Astrocyte (in vitro differentiated cells and primary cell): Measurements from ENCODE around the gene FHAD1. TPM values are rescaled to one million over a fixed set of nuclear protein-coding genes. Genes with fewer than 3 reads are reported as not detected.
"Not testable (repeated sequence)": the region's sequence is repeated elsewhere in the genome, so short reads cannot be mapped to it uniquely, and the experiment has no call there.

Experiments
- DNase-seq: peaks from one replicate; pipeline ENCODE4 v3.0.0-alpha.2; 2010; ENCODE audit warnings: low read depth
- FAIRE-seq: peaks from 2 replicates; lab custom pipeline; 2011; peaks lifted over from hg19 to GRCh38; lab: Jason Lieb, UNC
- H2AFZ ChIP-seq: 2 replicates; pipeline ENCODE4 v1.6.0; 2012; ENCODE audit warnings: low read depth, low read length, inconsistent platforms
- H3K27ac ChIP-seq: 2 replicates; pipeline ENCODE4 v1.5.1; 2011; ENCODE audit warnings: low read depth, low read length, inconsistent platforms
- H3K27me3 ChIP-seq: 2 replicates; pipeline ENCODE4 v1.6.0; 2011; ENCODE audit warnings: low read length, inconsistent platforms; ENCODE audit not compliant: insufficient read depth
- H3K36me3 ChIP-seq: 2 replicates; pipeline ENCODE4 v1.5.1; 2011; ENCODE audit warnings: low read length, inconsistent platforms; ENCODE audit not compliant: insufficient read depth
- H3K4me1 ChIP-seq: 2 replicates; pipeline ENCODE4 v1.5.1; 2011; ENCODE audit warnings: low read length, inconsistent platforms; ENCODE audit not compliant: insufficient read depth
- H3K4me2 ChIP-seq: 2 replicates; pipeline ENCODE4 v1.6.0; 2012; ENCODE audit warnings: low read length, inconsistent platforms
- H3K4me3 ChIP-seq: 2 replicates; pipeline ENCODE4 v1.5.1; 2011; ENCODE audit warnings: low read depth, mild to moderate bottlenecking, low read length, inconsistent platforms; ENCODE audit not compliant: insufficient read depth
- H3K79me2 ChIP-seq: 2 replicates; pipeline ENCODE4 v1.6.0; 2012; ENCODE audit warnings: mild to moderate bottlenecking, low read length, inconsistent platforms; ENCODE audit not compliant: insufficient read depth
- H3K9ac ChIP-seq: 2 replicates; pipeline ENCODE4 v1.6.0; 2012; ENCODE audit warnings: mild to moderate bottlenecking, low read length, inconsistent platforms
- H3K9me3 ChIP-seq: 2 replicates; pipeline ENCODE4 v1.5.1; 2012; ENCODE audit warnings: low read depth, mild to moderate bottlenecking, low read length, inconsistent platforms; ENCODE audit not compliant: insufficient read depth
- H4K20me1 ChIP-seq: 2 replicates; pipeline ENCODE4 v1.6.0; 2012; ENCODE audit warnings: low read length, inconsistent platforms; ENCODE audit not compliant: insufficient read depth
- H3K27ac Mint-ChIP-seq: one replicate; pipeline ENCODE4 v1.8.0; 2021; ENCODE audit warnings: mild to moderate bottlenecking, mixed read lengths; ENCODE audit not compliant: unreplicated experiment
- H3K27me3 Mint-ChIP-seq: one replicate; pipeline ENCODE4 v1.8.0; 2021; ENCODE audit warnings: low read depth, mixed read lengths; ENCODE audit not compliant: unreplicated experiment
- H3K36me3 Mint-ChIP-seq: one replicate; pipeline ENCODE4 v1.8.0; 2021; ENCODE audit warnings: low read depth, mixed read lengths; ENCODE audit not compliant: unreplicated experiment
- H3K4me1 Mint-ChIP-seq: one replicate; pipeline ENCODE4 v1.8.0; 2021; ENCODE audit warnings: low read depth, mixed read lengths; ENCODE audit not compliant: unreplicated experiment
- H3K4me3 Mint-ChIP-seq: one replicate; pipeline ENCODE4 v1.8.0; 2021; ENCODE audit warnings: mild to moderate bottlenecking, moderate library complexity, mixed read lengths; ENCODE audit not compliant: unreplicated experiment
- H3K9me3 Mint-ChIP-seq: one replicate; pipeline ENCODE4 v1.8.0; 2021; ENCODE audit warnings: mild to moderate bottlenecking, mixed read lengths; ENCODE audit not compliant: unreplicated experiment
- CTCF ChIP-seq: IDR thresholded peaks from 2 replicates; pipeline ENCODE4 v1.5.1; 2011; ENCODE audit warnings: low read depth, mild to moderate bottlenecking, inconsistent platforms, low read length, moderate library complexity; ENCODE audit not compliant: insufficient read depth
- EZH2 ChIP-seq: IDR thresholded peaks from 2 replicates; pipeline ENCODE4 v1.6.1; 2012; ENCODE audit warnings: mild to moderate bottlenecking, low read length, inconsistent platforms; ENCODE audit not compliant: insufficient read depth
- total RNA-seq: library from RNA; stranded (reverse); gene quantifications from 2 replicates; pipeline ENCODE4 v1.2.1, GENCODE V29; 2021

Gene FHAD1
- total RNA-seq, 1 donor from 2014 or later = 0.25 TPM

DNA sequence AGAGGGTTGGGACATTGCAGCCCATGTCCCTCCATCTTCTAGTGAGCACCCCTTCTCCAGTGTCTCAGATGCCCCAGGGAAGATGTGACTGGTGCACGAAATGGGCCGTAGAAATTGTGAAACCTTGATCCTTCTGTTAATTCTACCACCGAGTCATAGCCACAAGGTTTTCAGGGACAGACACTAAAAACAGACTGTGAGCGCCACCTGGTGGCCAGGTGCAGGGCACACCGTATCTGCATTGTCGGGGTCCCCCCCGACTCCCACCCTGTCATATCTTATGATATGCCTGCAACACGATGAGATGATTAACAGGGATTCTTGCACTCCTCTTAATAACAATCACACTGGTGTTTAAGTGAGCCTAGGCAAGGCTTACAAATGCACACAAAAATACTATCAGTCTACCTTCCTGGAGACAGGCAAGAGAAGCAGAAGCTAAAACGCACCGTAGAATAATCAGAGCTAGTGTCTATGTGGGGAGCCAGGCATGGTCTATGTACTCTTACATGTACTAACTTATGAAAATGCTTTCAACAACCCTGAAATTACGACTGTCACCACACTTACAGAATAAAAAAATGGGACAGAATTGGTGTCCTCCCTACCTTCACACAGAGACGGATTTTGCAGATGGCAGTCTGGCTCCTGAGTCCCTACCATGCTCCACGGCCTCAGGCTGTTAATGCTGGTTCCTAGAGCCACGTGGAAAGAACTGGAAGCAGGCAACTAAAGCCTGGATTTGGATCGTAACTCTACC lies 57.9 kb downstream of the FHAD1 start:
- TF ChIP-seq CTCF (peak; percentile 84), EZH2 (no peak)
- Histone ChIP-seq H3K79me2 (no peaks in the 10 kb centered on the region), H3K4me1 (peaks cover 6% of the 10 kb centered on the region), H4K20me1 (no peaks in the 10 kb centered on the region), H2AFZ (peak overlapping the region; percentile 23), H3K4me3 (no peak overlapping the region), H3K27ac (no peak overlapping the region), H3K4me2 (peak overlapping the region; percentile 22), H3K27me3 (no peaks in the 10 kb centered on the region), H3K9me3 (no peaks in the 10 kb centered on the region), H3K9ac (no peak overlapping the region), H3K36me3 (no peaks in the 10 kb centered on the region)
- H3K9me3 Mint-ChIP-seq = peaks cover 14% of the 10 kb centered on the region
- peaks cover 6% of the 10 kb centered on the region for H3K27me3 Mint-ChIP-seq
- no peaks in the 10 kb centered on the region for H3K4me1 Mint-ChIP-seq
- no peak overlapping the region for H3K27ac Mint-ChIP-seq
- H3K4me3 Mint-ChIP-seq = no peak overlapping the region
- peaks cover 4% of the 10 kb centered on the region for H3K36me3 Mint-ChIP-seq
- FAIRE-seq (peak; percentile 5), DNase-seq (no peak)

GRCh38 chr1:15305468-15305770 lies 58.4 kb downstream of the FHAD1 start:
- Mint-ChIP-seq H3K27ac (no peak overlapping the region), H3K36me3 (peaks cover 4% of the 10 kb centered on the region), H3K27me3 (peaks cover 6% of the 10 kb centered on the region), H3K4me3 (no peak overlapping the region), H3K9me3 (peaks cover 14% of the 10 kb centered on the region), H3K4me1 (no peaks in the 10 kb centered on the region)
- H3K4me3 ChIP-seq = no peak overlapping the region
- no peak overlapping the region for H3K27ac ChIP-seq
- no peaks in the 10 kb centered on the region for H4K20me1 ChIP-seq
- H3K4me1 ChIP-seq = peaks cover 6% of the 10 kb centered on the region
- H3K4me2 ChIP-seq = peak overlapping the region; percentile 22
- no peaks in the 10 kb centered on the region for H3K36me3 ChIP-seq
- no peaks in the 10 kb centered on the region for H3K9me3 ChIP-seq
- TF ChIP-seq EZH2 (no peak), CTCF (no peak)
- no peaks in the 10 kb centered on the region for H3K27me3 ChIP-seq
- FAIRE-seq (no peak), DNase-seq (peak; percentile 53)
- H3K79me2 ChIP-seq = no peaks in the 10 kb centered on the region
- H2AFZ ChIP-seq = peak overlapping the region; percentile 23
- H3K9ac ChIP-seq = no peak overlapping the region

- not testable (repeated sequence) for H3K4me1 Mint-ChIP-seq
These were observed 59.3 kb downstream of the FHAD1 start for GRCh38 chr1:15306352-15306751.

More at GRCh38 chr1:15306352-15306751, 59.3 kb downstream of the FHAD1 start:
- not testable (repeated sequence) for H3K4me2 ChIP-seq, H3K36me3 ChIP-seq, H3K4me3 Mint-ChIP-seq, H3K27ac Mint-ChIP-seq, FAIRE-seq, H3K27me3 Mint-ChIP-seq, H3K4me3 ChIP-seq, H3K27me3 ChIP-seq, H3K36me3 Mint-ChIP-seq, DNase-seq, H3K27ac ChIP-seq, H3K9ac ChIP-seq, H3K4me1 ChIP-seq, H4K20me1 ChIP-seq, H3K9me3 ChIP-seq, H2AFZ ChIP-seq, H3K79me2 ChIP-seq
- H3K9me3 Mint-ChIP-seq = peaks cover 21% of the 10 kb centered on the region
